OCI-LY1 (cell line): ENCODE data around the gene PTPRN2.

ENCODE experiments used
- H2AFZ ChIP-seq: fragments of 200-600 bp; sonication (generic), shearing (Covaris generic); 2 replicates; pipeline ENCODE4 v1.6.0; 2014; ENCODE audit warnings: antibody characterized with exemption, mild to moderate bottlenecking, low read length
- H3F3A ChIP-seq: fragments of 200-600 bp; sonication (generic), shearing (Covaris generic); 2 replicates; pipeline ENCODE4 v1.6.0; 2014; ENCODE audit warnings: mild to moderate bottlenecking, antibody characterized with exemption, low read length, moderate library complexity; ENCODE audit not compliant: insufficient read depth
- H3K27ac ChIP-seq: fragments of 200-600 bp; sonication (generic); 2 replicates; pipeline ENCODE4 v1.5.1; 2014; ENCODE audit warnings: low read length, mixed run types, mild to moderate bottlenecking, low read depth; ENCODE audit not compliant: poor library complexity, severe bottlenecking
- H3K27me3 ChIP-seq: fragments of 200-600 bp; sonication (generic); 2 replicates; pipeline ENCODE4 v1.6.0; 2014; ENCODE audit warnings: antibody characterized with exemption, mild to moderate bottlenecking, low read length, moderate library complexity; ENCODE audit not compliant: insufficient read depth
- H3K36me3 ChIP-seq: fragments of 200-600 bp; sonication (generic); 2 replicates; pipeline ENCODE4 v1.6.1; 2014; ENCODE audit warnings: mild to moderate bottlenecking, antibody characterized with exemption, low read length, moderate library complexity, mixed read lengths; ENCODE audit not compliant: insufficient read depth
- H3K4me1 ChIP-seq: fragments of 200-600 bp; sonication (generic); 2 replicates; pipeline ENCODE4 v1.5.1; 2014; ENCODE audit warnings: mild to moderate bottlenecking, low read length, moderate library complexity; ENCODE audit not compliant: insufficient read depth, severe bottlenecking
- H3K4me2 ChIP-seq: fragments of 200-600 bp; sonication (generic), shearing (Covaris generic); 2 replicates; pipeline ENCODE4 v1.6.1; 2014; ENCODE audit warnings: low read length
- H3K4me3 ChIP-seq: fragments of 200-600 bp; sonication (generic); 2 replicates; pipeline ENCODE4 v1.5.1; 2014; ENCODE audit warnings: low read length, low read depth, mild to moderate bottlenecking, mixed read lengths; ENCODE audit not compliant: poor library complexity, severe bottlenecking
- H3K79me2 ChIP-seq: fragments of 200-600 bp; shearing (Covaris generic); 2 replicates; pipeline ENCODE4 v1.6.1; 2016; ENCODE audit warnings: mixed run types, low read length, mixed read lengths; ENCODE audit not compliant: insufficient read depth
- H3K9ac ChIP-seq: fragments of 200-600 bp; sonication (generic), shearing (Covaris generic); 2 replicates; pipeline ENCODE4 v1.6.1; 2014; ENCODE audit warnings: mild to moderate bottlenecking, low read length, mixed read lengths
- H3K9me2 ChIP-seq: fragments of 200-600 bp; sonication (generic), shearing (Covaris generic); 2 replicates; pipeline ENCODE4 v1.6.1; 2014; ENCODE audit warnings: low read depth, mild to moderate bottlenecking, low read length, mixed read lengths
- H3K9me3 ChIP-seq: fragments of 200-600 bp; shearing (Covaris generic); 2 replicates; pipeline ENCODE4 v1.6.1; 2014; ENCODE audit warnings: low read length, mixed read lengths
- H4K20me1 ChIP-seq: fragments of 200-600 bp; sonication (generic), shearing (Covaris generic); 2 replicates; pipeline ENCODE4 v1.6.0; 2016; ENCODE audit warnings: mild to moderate bottlenecking, low read length; ENCODE audit not compliant: insufficient read depth
- CTCF ChIP-seq: fragments of 200-600 bp; sonication (generic), shearing (Covaris generic); IDR thresholded peaks from 2 replicates; pipeline ENCODE4 v1.5.1; 2017; ENCODE audit warnings: mild to moderate bottlenecking, antibody characterized with exemption, low read length, moderate library complexity, mixed read lengths
- EZH2 ChIP-seq: fragments of 200-600 bp; sonication (generic), shearing (Covaris generic); IDR thresholded peaks from 2 replicates; pipeline ENCODE4 v1.8.0; 2017; ENCODE audit warnings: borderline replicate concordance, mixed run types, mild to moderate bottlenecking, antibody characterized with exemption, low read length, moderate library complexity, mixed read lengths

Gene PTPRN2

GRCh38 chr7:158061026-158061630, 526.5 kb downstream of the PTPRN2 start:
- H3K27me3 ChIP-seq: peaks cover 3% of the 10 kb centered on the region; the same call in 1 of the 2 replicates
- H3K4me1 ChIP-seq: no peaks in the 10 kb centered on the region
- TF ChIP-seq CTCF (no peak), EZH2 (no peak)
- no peak overlapping the region for H3K9ac ChIP-seq
- no peaks in the 10 kb centered on the region for H3F3A ChIP-seq
- H2AFZ ChIP-seq: no peak overlapping the region
- no peaks in the 10 kb centered on the region for H3K36me3 ChIP-seq
- no peaks in the 10 kb centered on the region for H4K20me1 ChIP-seq
- no peak overlapping the region for H3K4me3 ChIP-seq
- H3K9me2 ChIP-seq: no peaks in the 10 kb centered on the region
- no peak overlapping the region for H3K27ac ChIP-seq
- no peaks in the 10 kb centered on the region for H3K79me2 ChIP-seq
- H3K9me3 ChIP-seq: no peaks in the 10 kb centered on the region
- H3K4me2 ChIP-seq: no peak overlapping the region

DNA sequence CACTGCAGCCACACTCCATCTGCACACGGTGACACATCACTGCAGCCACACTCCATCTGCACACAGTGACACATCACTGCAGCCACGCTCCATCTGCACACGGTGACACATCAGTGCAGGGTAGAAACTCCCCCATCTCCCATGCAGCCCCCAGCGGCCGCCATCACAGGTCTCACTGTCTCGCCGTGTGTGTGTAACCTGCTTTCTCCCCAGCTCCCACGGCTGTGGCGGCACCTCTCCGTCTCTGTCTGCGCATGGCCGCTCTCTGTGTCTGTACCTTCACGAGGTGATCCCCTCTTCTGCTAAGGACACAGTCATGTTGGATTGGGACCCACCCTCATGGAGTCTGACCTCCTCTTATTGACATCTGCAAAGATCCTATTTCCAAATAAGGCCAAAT, 527.4 kb downstream of the PTPRN2 start:
- TF ChIP-seq CTCF (no peak), EZH2 (no peak)
- H3K9me3 ChIP-seq: no peaks in the 10 kb centered on the region
- H3K27ac ChIP-seq: no peak overlapping the region
- no peaks in the 10 kb centered on the region for H3K4me1 ChIP-seq
- H3K4me2 ChIP-seq: no peak overlapping the region
- no peak overlapping the region for H2AFZ ChIP-seq
- H3K9me2 ChIP-seq: no peaks in the 10 kb centered on the region
- no peaks in the 10 kb centered on the region for H3F3A ChIP-seq
- H3K4me3 ChIP-seq: no peak overlapping the region
- H3K9ac ChIP-seq: no peak overlapping the region
- no peaks in the 10 kb centered on the region for H3K79me2 ChIP-seq
- no peaks in the 10 kb centered on the region for H4K20me1 ChIP-seq
- H3K36me3 ChIP-seq: no peaks in the 10 kb centered on the region
- 0 out of 2 replicates have a peak, but pooled peaks cover 3% of the 10 kb centered on the region for H3K27me3 ChIP-seq

DNA sequence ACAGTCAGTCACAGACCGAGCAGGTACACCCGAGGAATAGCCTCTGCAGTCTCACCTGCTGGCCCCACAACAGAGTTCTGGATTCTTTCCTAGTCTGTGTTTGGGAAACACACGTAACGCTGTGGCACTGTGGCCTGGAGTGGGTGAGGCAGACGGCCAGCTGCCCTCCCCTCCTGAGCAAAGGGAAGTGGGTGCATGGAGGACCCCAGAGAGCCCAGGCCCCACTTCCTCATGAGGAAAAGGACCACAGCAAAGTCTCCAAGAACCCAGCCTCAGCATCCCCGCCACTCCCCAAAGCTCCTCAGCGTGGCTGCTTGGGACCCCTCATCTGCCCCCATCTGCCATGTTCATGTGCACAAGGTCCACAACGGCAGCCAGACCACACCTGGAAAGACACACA, 530.2 kb downstream of the PTPRN2 start:
- no peaks in the 10 kb centered on the region for H3K79me2 ChIP-seq
- no peaks in the 10 kb centered on the region for H3K9me3 ChIP-seq
- H3K27me3 ChIP-seq: no peaks in the 10 kb centered on the region
- no peaks in the 10 kb centered on the region for H4K20me1 ChIP-seq
- TF ChIP-seq EZH2 (no peak), CTCF (no peak)
- no peak overlapping the region for H3K9ac ChIP-seq
- no peak overlapping the region for H3K4me2 ChIP-seq
- H3K27ac ChIP-seq: no peak overlapping the region
- H3F3A ChIP-seq: no peaks in the 10 kb centered on the region
- H3K36me3 ChIP-seq: no peaks in the 10 kb centered on the region
- no peak overlapping the region for H3K4me3 ChIP-seq
- H3K9me2 ChIP-seq: no peaks in the 10 kb centered on the region
- no peaks in the 10 kb centered on the region for H3K4me1 ChIP-seq
- no peak overlapping the region for H2AFZ ChIP-seq
